NCI-H2196 (cell line): ENCODE results near the gene CMTM4.
"Not testable (repeated sequence)": the region's sequence is repeated elsewhere in the genome, so short reads cannot be mapped to it uniquely, and the experiment has no call there.

Source experiments
- DNase-seq: peaks from one replicate; lab custom pipeline; 2025; ENCODE audit not compliant: unreplicated experiment; lab: John Stamatoyannopoulos, UW

The CMTM4 gene

DNA sequence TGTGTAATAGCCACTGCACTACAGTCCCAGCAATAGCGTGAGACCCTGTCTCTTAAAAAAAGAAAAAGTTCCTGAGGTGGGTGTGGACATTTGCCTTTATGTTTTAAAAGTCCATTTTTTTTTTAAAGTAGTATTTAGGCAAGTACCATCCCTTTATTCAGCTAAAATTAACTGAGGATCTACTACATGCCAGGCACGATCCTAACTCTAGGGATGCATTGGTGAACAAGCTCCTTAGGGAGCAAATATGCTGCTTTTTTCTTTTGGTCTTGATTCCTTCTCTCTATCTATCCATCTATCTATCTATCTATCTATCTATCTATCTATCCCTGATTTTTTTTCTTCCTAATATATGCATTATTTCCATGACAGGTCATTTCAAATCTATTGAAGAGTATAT is 47.4 kb downstream of the CMTM4 start:
- DNase-seq, result no peak

DNA sequence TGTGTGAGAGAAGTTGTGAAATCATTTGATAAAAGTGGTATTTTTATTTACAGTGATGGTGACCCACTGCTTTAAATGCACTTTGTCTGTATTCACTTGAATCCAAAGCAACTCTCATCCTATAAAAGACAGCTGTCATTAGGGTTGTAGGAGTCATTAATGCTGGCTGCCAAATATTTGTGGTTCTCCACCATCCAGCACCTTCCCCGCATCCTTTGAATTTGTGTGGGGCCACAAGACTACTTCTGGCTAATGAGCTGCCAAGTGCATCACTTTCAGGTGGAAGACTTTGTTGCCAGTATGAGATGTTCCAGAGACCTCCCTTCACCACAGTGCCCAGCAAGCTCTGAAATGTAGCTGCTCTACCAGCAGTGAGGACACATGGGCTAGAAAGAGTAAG is 48.7 kb downstream of the CMTM4 start:
- no peak for DNase-seq

DNA sequence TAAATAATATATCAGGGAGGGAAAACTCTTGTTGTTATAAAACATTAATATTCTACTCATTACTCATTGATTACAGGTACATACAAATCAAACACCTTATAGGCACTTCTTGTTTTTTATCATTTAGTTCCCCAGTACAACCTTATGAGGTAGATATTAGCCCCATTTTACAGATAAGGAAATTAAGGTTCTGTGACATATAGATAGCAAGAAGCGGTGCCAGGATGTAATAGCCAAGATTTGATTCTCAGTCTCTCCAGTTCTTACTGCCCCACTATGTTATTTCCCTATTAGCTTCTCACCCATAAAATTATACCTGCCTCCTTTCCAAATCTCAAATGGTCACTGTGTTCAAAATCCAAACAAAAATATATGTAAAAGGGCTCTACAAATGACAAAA is 55.2 kb downstream of the CMTM4 start:
- no peak for DNase-seq

DNA sequence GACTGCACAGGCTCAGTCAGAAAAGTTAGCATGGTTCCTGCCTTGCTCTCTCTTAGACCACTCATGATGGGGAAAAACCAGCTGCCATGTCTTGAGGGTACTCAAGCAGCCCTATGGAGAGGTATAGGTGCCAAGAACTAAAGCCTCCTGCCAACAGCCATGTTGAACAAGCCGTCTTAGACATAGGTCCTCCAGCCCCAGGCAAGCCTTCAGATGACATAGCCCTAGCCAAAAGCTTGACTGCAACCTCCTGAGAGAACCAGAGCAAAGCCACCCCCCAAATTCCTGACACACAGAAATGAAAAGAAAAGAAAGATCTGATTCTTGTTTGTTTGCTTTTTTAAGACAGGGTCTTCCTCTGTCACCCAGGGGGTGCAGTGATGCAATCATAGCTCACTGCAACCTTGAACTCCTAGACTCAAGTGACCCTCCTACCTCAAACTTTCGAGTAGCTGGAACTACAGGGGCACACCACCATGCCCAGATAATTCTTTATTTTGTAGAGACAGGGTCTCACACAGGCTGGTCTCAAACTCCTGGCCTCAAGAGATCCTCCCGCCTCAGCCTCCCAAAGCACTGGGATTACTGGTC is 55.7 kb downstream of the CMTM4 start:
- DNase-seq, result no peak

DNA sequence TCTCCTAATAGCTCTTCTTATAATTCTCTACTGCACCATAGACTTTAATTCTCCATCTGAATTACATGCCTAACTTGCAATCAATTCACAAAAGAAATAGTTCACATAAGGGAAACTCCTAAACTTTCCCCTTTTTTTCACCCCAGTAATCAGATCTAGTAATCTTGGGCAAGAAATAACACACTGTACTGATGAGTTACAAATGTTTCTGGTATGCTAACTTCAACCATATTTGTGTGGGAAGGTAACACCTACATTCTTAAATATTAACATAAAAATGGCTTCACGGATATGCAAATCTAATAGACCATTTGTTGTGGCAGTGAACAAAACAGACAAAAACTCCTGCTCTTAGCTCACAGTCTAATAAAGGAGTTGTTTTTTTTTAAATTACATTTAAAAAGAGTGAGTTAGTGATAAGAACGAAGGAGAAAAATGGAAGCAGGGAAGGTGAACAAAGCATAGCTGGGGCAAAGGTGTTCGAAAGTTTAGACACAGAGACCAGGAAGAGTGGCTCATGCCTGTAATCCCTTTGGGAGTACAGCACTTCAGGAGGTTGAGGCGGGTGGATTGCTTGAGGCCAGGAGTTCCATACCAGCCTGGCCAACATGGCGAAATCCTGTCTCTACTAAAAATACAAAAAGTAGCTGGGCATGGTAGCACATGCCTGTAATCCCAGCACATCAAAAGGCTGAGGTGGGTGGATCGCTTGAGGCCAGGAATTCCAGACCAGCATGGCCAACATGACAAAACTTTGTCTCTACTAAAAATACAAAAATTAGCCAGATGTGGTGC is 57.3 kb downstream of the CMTM4 start:
- DNase-seq, result no peak

DNA sequence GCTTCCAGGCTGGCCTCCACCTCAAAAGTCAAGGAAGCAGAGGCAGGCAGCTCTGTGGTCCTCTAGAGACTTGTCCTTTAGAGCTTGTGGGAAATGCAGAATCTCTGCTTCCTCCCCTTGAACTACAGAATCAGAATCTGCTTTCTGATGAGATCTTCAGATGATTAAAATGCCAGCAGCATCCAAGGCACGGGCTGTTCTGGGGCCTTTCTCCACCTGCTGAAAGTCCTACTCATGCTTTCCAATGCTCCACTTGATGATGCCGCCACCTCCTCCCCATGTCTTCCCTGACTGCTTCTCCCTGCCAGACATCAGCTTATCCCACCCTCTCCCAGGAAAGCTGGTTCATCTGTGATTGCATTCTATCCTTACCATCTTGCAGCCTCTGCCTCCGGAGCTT is 58.7 kb downstream of the CMTM4 start:
- no peak for DNase-seq

DNA sequence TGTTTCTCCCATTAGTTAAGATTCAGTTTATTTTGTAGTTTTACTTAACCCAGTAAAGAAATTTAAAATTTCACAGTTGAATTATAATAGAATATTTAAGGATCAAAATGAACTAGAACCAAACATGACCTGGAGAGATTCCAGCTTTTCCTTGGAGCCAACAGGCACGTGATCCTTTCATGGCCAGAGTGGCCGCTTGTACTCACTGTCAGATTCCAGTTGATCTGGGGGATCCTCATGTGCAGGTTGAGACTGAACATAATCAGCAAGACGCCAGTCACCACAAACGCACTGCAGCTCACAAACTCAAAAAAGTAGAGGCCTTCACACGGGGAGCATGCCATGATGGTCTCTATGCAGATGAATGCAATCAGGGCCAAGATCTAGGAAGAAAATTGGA is 60.3 kb downstream of the CMTM4 start:
- no peak for DNase-seq

DNA sequence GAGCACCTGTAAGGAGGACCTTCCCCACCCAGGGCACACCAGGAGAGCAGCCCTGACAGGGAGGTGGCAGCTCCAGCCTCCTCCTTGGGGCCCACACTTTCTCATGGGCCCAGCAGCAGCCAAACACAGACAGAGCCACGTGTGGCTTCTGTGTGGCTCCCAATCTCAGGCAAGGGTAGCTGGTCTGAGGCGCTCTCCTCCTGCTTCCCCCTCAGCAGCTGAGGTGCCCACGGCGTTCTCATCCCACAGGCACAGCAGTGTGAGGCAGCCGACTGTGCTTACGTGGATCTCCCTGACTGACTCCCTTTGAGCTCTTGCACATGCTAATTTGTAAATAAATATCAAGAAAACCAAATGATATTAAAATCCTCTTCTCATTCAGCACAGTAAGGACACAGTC is 61.1 kb downstream of the CMTM4 start:
- DNase-seq, result no peak

DNA sequence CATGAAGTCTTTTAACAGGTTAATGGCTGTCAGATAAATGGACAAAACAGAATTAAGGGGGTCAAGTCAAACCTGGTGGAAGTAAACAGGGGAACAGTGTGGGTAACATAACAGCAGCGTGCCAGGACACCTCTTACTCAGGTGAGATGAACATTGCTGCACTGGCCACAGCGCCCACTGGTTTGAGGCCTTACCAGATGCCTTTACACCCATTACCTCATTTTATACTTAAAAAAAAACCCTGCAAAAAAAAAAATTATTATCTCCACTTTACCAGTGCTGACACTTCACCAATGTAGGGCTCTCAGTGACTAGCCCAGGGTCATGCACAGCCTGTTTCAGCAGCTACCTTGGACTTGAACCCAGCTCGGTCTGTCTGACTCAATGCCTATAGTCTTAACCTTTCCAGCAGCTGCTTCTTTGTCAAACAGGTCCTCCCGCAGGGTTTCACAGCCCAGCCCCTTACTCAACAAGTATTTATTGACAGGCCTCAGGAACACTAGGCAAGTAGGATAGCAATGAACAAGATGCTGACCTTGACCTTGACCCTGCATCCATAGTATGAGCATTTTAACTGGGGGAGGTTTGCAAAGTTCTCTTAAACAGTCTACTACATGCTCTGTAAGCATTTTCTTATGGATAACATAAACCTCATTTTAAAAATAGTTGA is 61.9 kb downstream of the CMTM4 start:
- DNase-seq, result no peak

DNA sequence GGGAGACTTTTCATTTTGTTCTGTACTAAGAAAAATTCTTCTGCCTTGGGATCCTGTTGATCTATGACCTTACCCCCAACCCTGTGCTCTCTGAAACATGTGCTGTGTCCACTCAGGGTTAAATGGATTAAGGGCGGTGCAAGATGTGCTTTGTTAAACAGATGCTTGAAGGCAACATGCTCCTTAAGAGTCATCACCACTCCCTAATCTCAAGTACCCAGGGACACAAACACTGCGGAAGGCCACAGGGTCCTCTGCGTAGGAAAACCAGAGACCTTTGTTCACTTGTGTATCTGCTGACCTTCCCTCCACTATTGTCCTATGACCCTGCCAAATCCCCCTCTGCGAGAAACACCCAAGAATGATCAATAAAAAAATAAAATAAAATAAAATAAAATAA is 65.0 kb downstream of the CMTM4 start:
- not testable (repeated sequence) for DNase-seq

DNA sequence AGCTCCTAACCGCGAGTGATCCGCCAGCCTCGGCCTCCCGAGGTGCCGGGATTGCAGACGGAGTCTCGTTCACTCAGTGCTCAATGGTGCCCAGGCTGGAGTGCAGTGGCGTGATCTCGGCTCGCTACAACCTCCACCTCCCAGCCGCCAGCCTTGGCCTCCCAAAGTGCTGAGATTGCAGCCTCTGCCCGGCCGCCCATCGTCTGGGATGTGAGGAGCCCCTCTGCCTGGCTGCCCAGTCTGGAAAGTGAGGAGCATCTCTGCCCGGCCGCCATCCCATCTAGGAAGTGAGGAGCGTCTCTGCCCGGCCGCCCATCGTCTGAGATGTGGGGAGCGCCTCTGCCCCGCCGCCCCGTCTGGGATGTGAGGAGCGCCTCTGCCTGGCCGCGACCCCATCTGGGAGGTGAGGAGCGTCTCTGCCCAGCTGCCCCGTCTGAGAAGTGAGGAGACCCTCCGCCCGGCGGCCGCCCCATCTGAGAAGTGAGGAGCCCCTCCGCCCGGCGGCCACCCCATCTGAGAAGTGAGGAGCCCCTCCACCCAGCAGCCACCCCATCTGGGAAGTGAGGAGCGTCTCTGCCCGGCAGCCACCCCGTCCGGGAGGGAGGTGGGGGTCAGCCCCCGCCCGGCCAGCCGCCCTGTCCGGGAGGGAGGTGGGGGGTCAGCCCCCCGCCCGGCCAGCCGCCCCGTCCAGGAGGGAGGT is 65.8 kb downstream of the CMTM4 start:
- not testable (repeated sequence) for DNase-seq

DNA sequence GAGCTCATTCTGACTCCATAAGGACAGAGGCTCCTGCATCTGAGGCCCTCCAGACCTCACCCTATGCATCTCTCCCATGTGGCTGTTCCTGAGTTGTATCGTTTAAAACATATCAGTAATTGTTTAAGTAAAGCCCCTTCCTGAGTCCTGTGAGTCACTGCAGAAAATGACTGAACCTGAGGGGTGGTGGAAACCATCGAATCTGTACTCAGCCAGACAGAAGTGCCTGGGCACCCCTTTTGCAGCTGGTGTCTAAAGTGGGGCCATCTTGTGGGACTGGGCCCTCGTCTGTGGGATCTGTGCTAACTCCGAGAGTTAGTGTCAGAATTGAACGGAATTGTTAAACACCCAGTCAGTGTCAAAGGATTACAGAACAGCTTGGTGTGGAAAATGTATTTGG is 66.7 kb downstream of the CMTM4 start:
- no peak for DNase-seq

DNA sequence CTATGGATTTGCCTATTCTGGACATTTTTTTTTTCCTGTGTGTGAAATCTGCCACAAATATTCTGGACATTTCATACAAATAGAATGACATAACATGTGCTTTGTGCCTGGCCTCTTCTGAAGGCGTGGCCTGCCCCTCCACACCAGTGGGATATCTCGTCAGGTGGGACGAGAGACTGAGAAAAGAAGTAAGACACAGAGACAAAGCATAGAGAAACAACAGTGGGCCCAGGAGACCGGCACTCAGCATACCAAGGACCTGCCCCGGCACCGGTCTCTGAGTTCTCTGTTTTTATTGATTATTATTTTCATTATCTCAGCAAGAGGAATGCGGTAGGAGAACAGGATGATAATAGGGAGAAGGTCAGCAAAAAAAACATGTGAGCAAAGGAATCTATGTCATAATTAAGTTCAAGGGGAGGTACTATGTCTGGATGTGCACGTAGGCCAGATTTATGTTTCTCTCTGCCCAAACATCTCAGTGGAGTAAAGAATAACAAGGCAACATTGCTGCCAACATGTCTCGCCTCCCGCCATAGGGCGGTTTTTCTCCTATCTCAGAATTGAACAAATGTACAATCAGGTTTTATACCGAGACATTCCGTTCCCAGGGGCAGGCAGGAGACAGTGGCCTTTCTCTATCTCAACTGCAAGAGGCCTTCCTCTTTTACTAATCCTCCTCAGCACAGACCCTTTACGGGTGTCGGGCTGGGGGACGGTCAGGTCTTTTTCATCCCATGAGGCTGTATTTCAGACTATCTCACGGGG is 68.7 kb downstream of the CMTM4 start:
- DNase-seq, result not testable (repeated sequence)

DNA sequence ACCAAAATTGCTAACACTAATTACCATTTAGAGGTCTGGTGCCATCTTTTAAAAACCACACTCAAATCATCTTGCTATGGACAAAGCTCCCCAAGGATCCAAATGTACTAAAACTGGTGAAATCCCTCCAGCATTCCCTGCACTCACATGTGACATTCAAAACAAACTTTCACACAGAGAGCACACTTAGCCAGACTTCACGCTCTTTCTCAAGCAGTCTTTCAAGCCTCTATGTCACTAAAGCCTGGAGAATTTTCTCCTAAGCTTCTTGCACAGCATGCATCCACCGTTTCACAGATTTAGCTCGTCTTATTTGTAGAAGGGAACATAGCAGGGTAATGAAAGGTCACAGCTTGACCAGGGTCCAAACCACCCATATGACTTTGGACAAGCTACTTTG is 72.8 kb downstream of the CMTM4 start:
- DNase-seq, result no peak

DNA sequence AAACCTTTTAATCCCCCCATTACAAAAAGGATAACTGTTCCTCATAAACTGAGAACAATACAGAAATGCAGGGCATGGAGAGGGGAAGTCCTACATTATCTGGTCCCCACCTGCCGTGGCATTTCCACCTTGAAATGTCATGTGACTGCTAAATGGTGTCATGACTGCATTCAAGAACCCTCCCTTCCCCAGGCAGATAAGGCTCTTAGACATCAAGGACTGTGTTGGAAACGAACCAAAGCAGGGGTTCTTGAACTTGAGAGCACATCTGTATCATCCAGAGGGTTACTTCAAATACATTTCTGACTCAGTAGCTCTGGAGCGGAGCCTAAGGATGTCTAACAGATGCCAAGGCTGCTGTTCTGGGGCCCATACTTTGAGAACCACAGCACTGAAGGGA is 73.7 kb downstream of the CMTM4 start:
- DNase-seq, result no peak

DNA sequence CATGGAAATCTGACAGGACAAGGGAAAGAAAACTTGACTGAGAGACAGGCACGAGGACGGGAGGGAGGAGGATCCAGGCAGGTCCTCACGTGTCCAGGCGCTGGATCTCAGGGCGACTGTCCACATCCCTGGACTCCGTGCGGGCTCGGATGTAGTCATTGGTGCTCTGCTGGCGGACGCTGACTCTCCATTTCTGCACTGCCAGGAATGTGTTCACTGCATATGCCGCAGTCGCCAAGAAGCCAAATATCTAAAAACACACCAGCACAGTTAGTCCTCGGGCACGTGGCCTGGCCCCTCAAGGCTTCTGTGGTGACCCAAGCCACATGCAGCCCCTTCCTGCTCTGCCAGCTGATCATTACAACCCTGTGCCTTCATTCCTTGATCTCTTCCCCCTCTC is 74.6 kb downstream of the CMTM4 start:
- no peak for DNase-seq

DNA sequence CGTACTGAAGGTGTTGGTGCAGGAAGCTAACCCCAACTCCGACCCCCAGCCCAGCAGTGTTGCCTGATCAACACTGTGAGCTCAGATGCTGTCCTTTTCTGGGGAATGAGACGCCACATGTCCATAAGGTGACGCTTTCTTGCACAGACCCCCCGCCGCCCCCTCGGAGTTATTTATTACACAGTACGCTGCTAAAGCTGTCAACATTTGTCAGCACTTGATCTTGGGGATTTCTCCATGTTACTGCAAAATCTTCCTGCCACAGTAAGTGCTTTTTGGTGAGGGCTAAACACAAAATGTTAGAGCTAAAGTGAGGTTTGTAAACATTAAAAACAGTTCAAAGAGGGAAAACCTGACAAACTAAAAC is 76.1 kb downstream of the CMTM4 start:
- no peak for DNase-seq

DNA sequence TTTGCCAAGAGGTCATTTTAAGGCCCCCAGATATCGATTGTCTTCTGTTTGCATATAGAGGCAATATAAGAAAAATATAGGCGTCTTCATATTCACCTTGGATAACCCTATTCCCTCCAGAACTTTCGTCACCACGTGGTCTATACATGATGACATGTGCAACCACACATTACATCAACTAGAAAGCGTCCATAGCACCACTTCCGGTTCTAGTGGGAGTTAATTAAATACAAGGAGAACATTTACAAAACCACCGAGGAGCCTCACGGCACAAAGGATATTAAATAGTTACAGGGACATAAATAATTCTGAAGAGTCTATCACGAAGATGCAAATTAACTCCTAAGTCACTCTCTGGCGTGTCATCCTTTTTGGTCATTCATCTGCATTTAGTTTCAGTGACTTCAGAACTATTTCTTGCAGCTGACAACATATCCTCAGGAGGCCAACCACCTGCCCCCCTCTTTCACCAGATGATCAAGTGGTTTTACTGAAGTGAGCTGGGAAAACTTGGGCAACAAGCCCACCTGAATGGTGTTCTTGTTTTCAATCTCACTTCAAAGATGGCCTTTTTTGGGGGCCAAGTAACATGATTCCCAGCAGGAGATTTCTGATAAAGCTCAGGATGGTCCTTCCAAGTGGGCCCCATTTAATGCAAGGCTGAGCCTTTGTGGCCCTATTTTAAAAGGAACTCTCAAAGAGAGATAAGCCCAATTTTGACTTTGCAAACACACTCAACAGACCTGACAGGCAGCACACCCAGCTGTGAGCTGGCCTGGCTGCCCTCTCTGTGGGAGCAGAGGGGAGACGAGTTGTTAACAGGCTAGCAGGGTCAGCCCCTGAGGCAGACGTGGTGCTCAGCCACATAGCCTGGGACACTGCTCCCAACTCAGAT is 76.8 kb downstream of the CMTM4 start:
- DNase-seq, result no peak

DNA sequence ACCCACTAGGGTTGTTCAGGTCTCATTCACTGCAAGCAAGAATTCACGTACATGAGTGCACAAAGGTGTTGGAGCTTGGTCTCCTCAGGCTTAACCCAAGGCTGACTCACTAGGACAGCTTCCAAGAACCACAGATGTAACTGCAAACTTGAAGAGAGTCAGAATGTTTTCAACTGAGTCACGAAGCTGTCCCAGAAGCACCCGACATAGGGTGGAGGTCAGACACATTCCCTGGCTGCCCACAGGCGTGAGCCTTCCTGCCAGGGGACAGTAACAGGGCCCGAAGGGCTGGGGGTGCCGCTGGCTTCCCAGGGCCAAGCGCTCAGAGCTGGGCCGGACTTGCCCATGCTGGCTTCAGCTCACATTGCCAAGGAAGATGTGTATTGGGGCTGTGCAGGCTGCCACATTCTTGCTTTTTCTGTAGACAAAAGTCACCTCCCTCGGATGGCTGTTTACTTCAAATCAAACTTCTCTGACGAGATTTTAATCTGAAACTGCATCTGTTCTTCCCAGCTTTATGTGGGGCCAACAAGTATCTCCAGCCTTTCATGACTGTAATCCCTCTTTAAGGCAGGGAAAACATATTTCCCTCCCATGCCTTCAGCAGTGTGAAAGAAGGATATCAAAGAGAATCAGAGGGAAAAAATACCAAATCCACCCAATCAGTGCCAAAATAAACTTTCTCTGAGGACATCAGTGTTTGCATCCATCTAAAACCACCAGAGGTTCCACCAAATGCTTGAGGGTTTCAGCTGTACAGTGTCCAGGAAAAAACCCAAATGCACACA is 77.8 kb downstream of the CMTM4 start:
- no peak for DNase-seq
